ENCODE data around the gene MPP2.

GRCh38 chr17:43830510-43831140, 76.7 kb downstream of the MPP2 start:
- TF ChIP-seq POLR2AphosphoS5 (IDR thresholded peaks at IDR 0.05; ENCODE audit: borderline replicate concordance, low read depth, low read length) (no peak), EZH2 (IDR thresholded peaks at IDR 0.05) (no peak), FOXP2 (optimal IDR thresholded peaks at IDR 0.05; ENCODE audit: control extremely low read depth, extremely low read length, insufficient read depth) (no peak)
